Activated CD8-positive, alpha-beta memory T cell treated with anti-CD3 and anti-CD28 coated beads for 24 hours (primary cell): ENCODE results near the gene ZBTB42.
A peak's percentile ranks its signal among the peaks of the same experiment; 100 is the strongest.

ENCODE experiments used
- DNase-seq: peaks from one replicate; pipeline ENCODE4 v3.0.0-alpha.2; 2020

ZBTB42 gene

DNA sequence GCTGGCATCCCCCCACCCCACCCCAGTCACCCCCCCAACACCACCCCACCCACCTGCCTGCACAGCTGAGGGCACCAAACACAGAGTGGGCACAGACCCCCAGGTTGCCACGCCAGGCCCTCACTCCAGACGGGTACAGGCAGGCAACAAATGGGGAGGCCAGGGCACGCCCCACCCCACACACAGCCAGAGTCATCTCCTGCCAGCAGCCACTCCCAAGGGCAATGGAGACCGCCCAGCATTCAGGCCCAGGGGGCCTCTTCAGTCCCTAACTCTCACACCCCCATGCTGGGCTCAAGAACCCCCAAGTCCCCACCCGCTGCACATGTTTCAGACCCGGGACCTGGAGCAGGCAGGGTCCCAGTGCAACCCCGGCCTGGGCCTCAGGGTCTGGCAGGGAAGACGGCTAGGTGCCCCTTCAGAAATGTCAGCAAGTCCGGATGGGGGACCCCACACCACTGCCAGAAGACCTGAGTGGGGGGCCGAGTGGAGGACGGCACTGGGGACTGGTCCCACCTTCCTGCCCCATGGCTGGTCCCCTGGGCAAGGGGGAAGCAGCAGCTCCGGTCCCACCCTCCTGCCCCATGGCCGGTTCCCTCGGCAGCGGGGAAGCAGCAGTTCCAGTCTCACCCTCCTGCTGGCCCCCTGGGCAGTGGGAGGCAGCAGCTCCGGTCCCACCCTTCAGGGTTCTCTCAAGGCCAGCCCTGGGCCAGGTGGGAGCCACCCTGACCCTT is 17.2 kb upstream of the ZBTB42 start:
- no peak for DNase-seq

DNA sequence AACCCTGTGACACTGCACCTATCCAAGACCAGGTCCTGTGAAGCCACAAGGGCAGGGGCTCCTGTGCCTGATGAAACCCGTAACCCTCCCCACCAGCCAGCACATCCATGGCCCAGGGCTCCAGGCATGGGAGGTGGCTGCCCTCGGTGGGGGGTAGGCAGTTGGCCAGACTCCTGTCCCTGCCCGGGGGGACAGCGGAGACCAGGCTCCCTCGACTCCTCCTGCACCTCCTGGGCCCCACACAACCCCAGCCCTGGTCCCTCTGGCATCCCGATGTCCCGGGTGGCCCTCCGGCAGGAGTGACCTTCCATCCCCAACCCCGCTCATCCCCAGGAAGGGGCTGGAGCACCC is 16.7 kb upstream of the ZBTB42 start:
- no peak for DNase-seq

DNA sequence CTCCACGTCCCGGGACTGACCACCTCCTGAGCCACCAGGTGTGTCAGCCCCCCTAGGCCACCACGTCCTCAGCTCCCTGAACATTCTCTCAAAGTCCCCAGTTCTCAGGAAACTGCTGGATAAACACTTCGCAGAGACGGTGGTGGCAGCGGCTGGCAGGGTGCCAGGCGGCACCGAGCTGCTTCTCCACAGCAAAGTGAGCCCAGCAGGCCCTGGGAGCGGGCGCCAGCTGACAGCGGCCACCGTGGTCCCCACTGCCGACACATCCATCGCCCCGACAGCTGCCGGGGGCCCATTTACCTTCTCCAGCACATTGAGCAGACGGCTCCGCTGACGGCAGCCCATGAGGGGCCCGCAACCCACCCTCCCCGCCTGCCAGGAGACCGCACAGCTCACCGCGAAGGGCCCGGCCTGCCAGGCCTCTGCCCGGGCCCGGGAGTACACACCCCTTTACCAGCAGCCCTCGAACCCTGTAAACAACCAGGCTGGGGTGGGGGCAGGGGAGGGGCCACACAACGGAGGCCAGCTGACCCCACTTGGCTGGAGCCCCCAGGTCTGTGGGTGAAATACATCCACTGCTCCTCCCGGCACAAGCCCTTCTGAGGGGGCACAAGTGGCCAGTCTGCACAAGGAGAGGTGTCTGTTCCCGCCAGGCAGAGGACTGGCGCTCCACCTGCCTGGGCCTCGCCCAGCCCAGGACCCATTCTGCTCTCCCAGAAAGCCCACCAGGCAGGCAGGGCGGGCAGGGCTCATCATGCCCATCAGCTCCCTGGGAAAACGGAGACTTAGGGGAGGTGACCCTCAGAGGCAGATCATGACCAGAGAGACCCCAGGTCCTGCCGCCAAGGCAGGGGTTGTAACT is 15.8 kb upstream of the ZBTB42 start:
- DNase-seq: no peak

DNA sequence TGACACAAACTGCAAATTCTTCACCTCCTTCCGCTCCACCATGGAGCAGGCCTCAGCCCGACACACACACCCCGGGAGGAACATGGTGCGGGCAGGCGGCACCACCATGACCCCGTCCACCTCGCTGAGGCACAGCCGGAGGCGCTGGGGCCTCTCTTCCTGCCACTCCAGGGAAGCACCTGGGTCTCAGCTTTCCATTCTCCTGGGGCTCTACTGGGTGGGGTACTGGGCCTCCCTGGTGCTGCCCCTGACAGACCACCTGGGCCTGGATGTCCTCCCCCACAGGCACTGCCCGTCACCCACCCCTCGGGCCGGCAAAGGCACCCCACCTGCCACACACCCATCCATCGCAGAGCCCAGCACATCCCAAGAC is 15.2 kb upstream of the ZBTB42 start:
- DNase-seq: no peak

DNA sequence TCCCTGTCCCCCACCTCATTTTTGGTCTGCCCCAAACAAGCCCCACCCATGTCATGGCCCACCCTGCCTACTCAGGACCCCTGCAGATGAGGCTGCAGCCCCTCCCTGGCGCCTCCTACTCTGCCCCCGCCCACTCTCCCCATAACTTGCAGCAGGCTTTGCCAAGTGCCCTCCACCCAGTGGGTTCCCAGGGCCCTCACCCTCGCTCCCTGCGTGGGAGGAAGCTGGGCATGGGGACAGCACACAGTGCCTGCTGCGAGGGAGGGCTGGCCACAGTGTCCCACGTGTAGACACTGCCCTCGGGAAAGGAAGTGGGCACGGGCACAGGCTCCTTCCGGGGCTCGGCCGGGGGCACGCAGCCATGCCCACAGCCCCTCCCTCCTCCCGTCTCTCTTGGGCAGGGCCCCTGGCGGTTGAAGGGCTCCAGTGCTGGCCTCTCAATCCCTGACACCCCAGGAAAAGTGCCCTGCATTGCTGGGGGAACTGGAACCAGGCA is 14.8 kb upstream of the ZBTB42 start:
- DNase-seq: no peak

DNA sequence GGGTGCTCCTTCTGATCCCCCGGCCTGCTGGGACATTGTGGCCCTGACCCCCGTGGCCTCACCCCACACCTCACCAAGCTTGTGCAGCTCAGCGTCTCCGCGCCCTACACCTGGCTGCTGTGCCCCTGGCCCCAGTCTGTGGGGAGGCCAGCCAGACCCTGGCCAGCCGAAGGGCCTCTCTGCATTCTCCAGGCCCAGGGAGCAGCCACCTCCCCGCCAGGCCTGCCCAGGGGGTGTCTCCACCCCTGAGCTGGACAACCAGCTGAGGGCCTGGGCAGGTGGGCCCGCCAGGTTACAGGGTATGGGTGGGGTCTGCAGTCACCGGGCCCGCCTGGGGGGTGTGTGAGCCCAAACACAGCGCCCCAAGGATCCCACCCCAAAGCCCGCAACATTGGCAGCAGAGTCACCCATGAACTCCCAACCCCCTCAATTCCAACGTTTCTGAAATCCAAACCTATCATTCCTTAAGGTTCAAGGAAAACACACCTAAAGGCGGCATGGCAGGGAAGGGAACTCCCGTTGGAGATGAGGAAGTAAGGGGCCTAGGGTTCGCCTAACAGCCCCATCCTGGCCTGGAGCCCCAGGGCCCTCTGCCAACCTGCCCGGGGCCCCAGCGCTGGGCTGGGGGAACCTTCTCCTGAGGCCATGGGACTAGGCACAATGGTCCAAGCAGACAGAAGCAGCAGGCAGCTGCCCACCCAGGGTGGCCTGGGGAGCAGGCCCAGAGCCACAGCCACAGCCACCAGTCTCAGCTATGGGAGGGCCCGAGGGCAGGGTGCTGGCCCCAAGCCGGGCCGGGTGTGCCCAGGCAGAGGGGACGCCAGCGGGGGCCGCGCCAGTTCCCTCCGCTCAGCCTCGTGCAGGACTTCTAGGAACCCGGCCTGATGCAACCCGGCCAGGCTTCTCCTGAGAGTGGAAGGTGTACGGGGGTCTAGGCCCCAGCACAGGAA is 13.9 kb upstream of the ZBTB42 start:
- DNase-seq: no peak

DNA sequence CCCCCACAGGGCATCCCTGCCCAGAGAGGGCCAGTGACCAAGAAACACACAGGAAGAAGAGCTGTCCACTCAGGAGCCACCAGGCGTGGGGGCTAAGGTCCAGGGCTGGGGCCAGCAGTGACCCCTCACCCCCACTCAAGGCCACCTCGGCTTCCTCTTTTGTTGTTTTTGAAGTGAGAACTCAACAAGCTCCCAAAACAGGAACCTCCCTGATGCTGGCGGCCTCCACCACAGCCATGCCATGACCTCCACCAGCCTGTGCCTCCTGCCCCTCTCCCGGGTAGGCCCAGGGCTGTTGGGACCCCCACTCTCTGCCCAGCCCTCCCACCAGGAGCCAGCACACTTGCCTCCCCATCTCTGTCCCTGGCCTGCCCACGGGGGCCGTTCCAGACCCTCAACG is 13.2 kb upstream of the ZBTB42 start:
- no peak for DNase-seq

DNA sequence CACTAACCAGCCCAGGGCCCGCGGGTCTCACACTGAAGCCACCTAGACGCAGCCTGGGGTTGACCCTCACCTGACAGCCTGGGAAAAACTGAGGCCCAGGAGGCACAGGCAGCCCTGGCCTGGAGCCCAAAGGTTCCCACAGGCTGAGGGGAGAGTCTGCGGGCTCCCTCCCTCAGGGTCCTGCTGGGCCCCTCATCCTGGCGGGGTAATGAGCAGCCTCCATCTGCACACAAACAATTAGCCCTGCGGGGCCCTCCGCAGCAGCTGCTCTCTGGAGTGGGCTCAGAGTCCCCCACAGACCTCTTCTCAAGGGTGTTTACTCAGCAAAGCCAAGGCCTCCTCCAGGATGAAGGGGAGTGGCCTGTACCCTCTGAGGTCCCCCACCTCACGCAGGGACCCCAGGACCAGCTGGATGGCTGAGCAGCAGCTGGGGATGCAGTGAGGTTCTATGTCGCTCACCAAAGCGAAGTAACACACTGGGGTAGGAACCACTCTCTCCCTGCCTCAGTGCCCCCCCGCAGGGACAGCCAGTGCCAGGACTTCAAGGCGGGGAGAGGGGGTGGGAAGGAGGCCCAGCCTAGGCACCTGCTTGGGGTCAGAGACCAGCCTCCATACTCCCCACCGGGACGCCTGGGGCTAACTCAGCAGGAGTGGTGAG is 12.6 kb upstream of the ZBTB42 start:
- no peak for DNase-seq

DNA sequence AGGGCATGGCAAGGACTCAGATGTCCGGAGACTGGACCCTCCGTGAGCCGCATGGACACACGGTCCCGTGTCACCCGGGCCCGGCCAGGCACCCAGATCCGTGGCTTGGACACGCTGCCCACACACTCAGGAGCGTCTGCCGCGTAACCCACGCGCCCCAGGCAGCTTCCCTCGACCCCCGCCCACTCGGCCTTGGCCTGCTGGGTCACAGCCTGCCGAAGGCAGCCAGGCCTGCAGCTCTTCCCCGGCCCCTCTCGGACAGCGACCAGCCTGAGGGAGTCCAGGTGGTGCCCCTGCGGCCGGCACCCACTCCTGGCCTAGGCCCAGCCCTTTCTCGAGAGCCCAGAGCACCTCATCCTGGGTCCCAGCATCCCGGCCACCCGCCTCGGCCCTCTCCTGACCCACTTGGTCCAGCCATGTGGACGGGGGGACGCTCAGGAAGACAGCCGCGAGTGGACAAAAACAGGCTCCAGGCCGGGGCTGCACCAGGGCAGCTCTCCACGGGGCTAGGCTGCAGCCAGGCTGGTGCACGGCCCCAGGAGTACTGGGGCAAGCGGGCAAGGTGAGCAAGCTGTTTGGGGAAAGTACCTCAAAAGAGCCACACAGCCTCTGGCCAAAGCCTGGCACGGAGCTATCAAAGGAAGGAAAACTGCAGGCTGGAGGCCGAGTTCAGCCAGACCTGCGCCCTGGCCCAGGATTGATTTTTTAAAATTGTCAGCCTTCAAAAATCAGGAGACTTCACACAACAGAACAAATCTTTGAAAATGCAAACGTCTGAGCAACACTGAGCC is 11.8 kb upstream of the ZBTB42 start:
- no peak for DNase-seq

DNA sequence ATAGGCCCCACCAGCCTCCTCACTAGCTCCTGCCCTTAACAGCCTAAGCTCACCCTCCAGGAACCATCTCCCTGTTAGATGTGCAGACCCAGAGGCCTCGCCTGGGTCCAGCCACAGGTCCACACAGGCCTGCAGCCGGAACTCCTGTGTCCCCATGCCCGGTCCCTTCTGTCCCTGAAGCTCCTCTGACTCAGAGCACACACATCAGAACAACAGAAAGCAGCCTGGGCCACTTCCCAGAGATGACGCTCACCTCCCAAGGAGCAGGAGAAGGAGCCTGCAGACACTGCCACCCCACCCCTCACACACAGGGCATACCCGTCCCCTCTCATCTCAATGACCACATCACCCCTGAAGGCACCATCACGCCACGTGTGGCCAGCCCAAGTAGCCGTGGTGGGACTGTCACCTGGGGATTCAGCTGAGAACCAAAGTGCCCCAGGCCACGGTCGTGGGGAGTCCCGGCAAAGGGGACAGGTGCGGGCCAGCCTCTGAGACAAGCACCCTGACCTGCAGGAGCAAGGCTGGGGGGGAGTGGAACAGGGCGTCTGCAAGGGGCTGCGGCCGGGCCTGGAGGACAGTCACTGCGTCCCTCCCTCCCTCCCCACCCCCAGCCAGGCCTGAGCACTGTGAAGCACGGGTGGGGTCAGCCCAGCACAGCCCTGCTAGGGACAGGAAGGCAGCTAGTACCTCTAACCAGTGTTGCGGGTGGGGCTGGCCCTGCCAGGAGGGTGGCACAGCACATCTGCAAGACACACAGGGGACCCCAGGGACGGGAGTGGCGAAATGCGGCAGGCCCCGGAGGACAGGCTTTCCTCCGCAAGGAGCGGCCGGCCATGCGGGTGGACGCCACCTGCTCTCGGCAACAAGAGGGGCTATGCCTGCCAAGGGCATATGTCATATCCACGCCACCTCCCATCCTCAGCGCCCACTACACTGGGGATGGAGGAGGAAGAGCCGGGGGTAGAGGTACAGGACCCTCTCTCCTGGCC is 10.9 kb upstream of the ZBTB42 start:
- DNase-seq: no peak

DNA sequence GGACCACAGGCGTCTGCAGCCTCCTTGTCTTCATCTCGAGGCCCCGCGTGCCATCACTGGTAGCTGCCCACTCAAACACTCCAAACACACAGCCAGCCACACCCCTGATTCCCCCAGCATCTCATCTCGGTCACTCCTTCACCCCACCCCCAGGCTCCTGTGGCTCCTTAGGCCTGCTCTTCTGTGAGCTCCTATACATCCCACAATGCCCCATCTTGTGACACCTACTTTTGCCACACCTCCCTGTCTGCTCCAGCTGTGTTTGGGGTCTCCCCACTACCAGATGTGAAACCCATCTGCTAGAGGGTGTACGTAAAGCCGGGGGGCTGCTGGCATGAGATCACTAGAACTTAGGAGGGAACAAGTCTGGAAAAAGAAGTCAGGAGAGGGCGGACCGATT is 9.5 kb upstream of the ZBTB42 start:
- DNase-seq: no peak

DNA sequence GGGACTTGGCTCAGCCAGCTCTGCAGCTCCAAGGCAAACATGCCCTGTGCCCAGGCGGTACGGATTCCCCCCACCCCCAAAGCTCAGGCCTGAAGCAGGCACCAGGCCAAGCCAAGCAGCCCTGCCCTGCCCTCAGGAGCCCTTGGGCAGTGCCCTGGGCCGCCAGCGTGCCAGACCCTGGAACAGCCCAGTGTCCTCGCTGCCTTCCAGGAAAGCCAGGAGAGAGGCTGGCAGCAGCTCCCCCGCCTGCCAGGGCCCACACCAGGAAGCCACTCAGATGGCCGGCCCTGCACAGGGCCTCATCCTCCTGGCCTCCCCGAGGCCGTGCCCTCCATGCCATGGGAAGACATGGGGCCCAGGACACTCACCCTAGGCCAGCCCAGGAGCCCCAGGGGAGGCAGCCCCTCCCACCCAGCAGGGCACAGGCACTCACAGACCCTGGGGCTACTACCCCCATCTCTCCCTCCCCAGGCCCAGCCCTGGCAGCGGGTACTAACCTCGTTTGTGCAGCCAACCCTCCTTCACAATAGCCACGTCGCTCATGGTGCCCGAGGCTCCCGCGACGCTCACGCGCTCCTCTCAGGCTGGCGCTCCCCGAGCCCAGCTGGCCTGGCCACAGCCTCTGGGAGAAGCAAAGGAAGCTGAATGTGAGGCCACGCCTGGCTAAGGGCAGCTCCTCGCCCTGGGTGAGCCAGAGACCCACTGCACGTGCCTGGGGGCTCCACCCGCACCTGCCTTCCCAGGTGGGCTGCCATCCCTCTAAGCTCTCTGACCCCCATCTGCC is 8.6 kb upstream of the ZBTB42 start:
- no peak for DNase-seq

DNA sequence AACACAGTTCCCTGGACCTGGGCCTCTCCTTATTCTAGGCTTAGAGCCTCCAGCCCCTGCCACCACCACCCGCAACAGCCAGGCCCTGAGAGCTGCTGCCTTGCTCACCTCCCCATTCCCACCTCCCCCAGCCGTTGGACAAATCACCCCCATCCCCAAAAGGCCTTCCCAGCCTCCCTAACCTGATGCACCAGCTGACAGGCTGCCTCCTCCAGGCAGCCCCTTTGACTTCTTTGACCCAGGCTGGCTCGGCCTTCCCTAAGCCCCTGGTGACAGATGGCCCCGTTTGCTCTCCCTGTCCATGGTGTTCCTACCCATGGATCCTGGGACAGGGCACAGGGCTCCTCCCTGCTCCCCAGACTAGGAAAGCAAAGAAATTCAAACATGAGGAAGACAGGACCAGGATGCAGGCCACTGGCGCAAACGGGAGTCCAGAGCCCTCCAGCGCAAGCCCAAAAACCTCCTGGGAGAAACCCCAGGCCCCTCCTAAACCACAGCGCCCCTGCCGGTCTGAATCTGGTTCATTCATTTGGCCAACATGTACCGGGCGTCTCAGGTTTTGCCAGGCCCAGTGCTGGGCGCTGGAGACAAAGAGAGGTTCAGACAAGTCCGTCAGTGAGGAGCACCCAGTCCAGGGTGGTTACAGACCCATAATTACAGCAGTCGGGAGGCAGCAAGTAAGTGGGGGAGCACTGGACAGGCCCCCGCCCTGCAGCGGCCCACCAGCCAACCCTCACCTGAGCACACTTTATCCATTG is 7.8 kb upstream of the ZBTB42 start:
- DNase-seq: no peak

DNA sequence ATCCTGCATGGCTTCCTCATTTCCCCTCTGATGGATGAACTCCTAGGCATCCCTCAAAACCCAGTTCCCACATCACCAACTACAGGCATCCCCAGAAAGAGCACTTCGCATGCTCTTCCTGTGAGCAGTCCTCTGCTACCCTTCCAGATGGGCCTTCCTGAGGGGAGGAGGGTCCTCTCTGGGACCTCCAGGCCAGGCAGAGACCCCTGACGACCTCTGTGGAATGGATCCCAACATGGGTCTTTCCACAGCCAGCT is 7.3 kb upstream of the ZBTB42 start:
- DNase-seq: no peak

DNA sequence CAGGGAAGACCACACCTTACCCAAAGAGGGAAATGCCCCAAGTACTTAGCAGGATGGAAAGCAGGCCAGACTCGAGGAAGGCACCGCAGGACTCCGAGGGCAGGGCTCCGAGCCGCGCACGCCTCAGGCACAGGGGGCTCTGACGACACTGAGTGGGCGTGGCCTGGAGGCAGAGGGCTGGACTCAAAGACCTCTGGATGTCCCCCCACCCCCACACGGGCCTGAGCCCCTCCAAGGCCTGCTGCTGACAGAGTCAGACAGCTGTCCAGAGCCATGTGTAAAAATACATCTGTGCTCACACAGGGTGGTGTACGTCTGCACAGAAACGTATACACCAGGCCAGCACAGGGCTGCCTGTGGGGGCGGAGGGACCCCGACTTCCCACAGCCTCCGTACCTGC is 6.8 kb upstream of the ZBTB42 start:
- DNase-seq: peak; percentile 81

DNA sequence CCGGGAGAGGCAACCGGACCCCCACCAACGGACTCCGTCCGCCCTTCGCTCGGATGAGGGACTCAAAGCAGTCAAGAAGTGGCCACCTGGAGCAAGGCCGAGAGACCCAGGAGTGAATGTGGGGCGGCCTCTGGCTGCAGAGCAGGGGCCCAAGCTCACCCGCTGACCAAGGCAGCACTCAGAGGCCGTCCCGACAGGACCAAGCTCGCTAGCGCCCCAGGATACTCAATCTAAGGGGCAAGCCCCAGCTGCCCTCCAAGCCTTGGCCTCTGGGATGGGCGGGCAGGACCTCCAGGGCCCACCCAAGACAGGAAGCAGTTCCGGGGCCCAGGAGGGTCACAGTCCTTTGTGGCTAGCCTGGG is 6.3 kb upstream of the ZBTB42 start:
- DNase-seq: no peak

DNA sequence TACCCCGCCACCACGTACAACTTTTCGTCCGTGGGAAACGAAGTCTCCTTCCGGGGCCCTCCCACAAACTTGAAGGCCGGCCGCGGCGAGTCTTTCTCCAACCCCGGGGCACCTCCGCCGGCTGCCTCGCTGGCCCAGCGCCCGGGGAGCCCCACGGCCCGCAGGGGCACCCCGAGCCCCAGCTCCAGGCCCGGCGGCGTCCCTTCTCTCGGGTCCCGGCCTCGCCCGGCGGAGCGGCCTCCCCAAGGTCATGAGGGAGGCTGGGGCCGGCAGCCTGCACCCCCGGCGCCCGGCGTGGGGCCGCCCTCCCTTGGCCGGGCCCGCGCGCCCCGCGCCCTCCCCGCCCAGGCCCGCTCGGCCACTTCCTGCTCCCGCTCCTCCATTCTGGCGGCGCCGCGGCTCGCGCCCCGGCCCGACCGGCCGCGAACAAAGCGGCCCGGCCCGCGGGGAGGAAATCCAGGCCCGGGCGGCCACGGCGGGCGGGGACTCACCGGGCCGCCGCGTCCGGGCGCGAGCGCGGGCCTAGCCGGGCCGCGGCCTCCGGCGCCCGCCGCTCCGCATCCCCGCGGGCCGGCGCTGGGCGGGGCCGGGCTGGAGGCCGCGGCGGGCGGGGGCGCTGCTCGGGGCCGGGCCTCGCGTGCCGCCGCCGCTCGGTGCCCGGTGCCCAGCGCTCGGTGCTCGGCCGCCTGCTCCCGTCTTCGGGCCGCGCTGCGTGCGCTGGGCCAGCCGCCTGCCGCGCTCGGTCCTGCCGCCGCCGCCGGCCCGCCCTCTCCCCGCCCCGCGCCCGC is 5.7 kb upstream of the ZBTB42 start, which contains the start of gene AKT1:
Gene AKT1 (minus strand): TSS at position 756 of the 788 bp plus-strand sequence. CDS start 3,105 bp downstream, outside the sequence.
- DNase-seq: peak; percentile 72
